ENCODE measurements around the gene ZSCAN21.
"Not testable (repeated sequence)": the region's sequence is repeated elsewhere in the genome, so short reads cannot be mapped to it uniquely, and the experiment has no call there.

Gene ZSCAN21

GRCh38 chr7:100049441-100050291 lies at the start of gene ZSCAN21:
TSS of gene ZSCAN21 (plus strand) at chr7:100049774. CDS start at chr7:100057007, 7,233 bp downstream.
- Mint-ChIP-seq H3K27me3 (no peaks in the 10 kb centered on the region), H3K4me1 (ENCODE audit: low read depth) (peaks cover 17% of the 10 kb centered on the region), H3K9me3 (no peaks in the 10 kb centered on the region), H3K4me3 (peak within 1 kb of the TSS; percentile 86), H3K27ac (peak within 1 kb of the TSS; percentile 97), H3K36me3 (ENCODE audit: low read depth) (peaks cover 14% of the 10 kb centered on the region)
- intact Hi-C loops (cut with micrococcal nuclease), result loop anchor here (1.0 to 10.0 kb wide), 2 partner anchors 34 to 135 kb away; partner anchors contain the start of genes TRIM4 and ZKSCAN1

GRCh38 chr7:100000239-100000638 lies 49.3 kb upstream of the ZSCAN21 start:
- Mint-ChIP-seq H3K27me3 (no peaks in the 10 kb centered on the region), H3K27ac (no peak overlapping the region), H3K36me3 (ENCODE audit: low read depth) (no peaks in the 10 kb centered on the region), H3K9me3 (no peaks in the 10 kb centered on the region), H3K4me3 (no peak overlapping the region), H3K4me1 (ENCODE audit: low read depth) (peaks cover 17% of the 10 kb centered on the region)
- intact Hi-C loops (cut with micrococcal nuclease), result no loop called here

GRCh38 chr7:100003711-100004661 lies 45.6 kb upstream of the ZSCAN21 start:
- intact Hi-C loops (cut with micrococcal nuclease), result no loop called here
- Mint-ChIP-seq H3K36me3 (ENCODE audit: low read depth) (no peaks in the 10 kb centered on the region), H3K4me1 (ENCODE audit: low read depth) (no peaks in the 10 kb centered on the region), H3K27ac (no peak overlapping the region), H3K9me3 (no peaks in the 10 kb centered on the region), H3K4me3 (no peak overlapping the region), H3K27me3 (no peaks in the 10 kb centered on the region)

GRCh38 chr7:100007887-100008286 lies 41.7 kb upstream of the ZSCAN21 start:
- intact Hi-C loops (cut with micrococcal nuclease), result no loop called here
- peaks cover under 1% of the 10 kb centered on the region for H3K4me1 Mint-ChIP-seq (ENCODE audit: low read depth)
- no peak overlapping the region for H3K4me3 Mint-ChIP-seq
- no peaks in the 10 kb centered on the region for H3K27me3 Mint-ChIP-seq
- H3K36me3 Mint-ChIP-seq (ENCODE audit: low read depth), result no peaks in the 10 kb centered on the region
- H3K27ac Mint-ChIP-seq, result no peak overlapping the region
- no peaks in the 10 kb centered on the region for H3K9me3 Mint-ChIP-seq

GRCh38 chr7:100008525-100008924 lies 41.0 kb upstream of the ZSCAN21 start:
- Mint-ChIP-seq H3K9me3 (no peaks in the 10 kb centered on the region), H3K36me3 (ENCODE audit: low read depth) (no peaks in the 10 kb centered on the region)

GRCh38 chr7:100009952-100010351 lies 39.6 kb upstream of the ZSCAN21 start:
- H3K27ac Mint-ChIP-seq; H3K36me3 Mint-ChIP-seq (ENCODE audit: low read depth); H3K27me3 Mint-ChIP-seq; H3K9me3 Mint-ChIP-seq; H3K4me3 Mint-ChIP-seq; H3K4me1 Mint-ChIP-seq (ENCODE audit: low read depth): not testable (repeated sequence)
- intact Hi-C loops (cut with micrococcal nuclease), result loop anchor here (10.0 kb wide), 1 partner anchor 75 kb away; the partner anchor contains the start of genes COPS6 and ZNF3

More at GRCh38 chr7:100008525-100008924, 41.0 kb upstream of the ZSCAN21 start:
- Mint-ChIP-seq H3K4me3 (no peak overlapping the region), H3K27ac (no peak overlapping the region), H3K4me1 (ENCODE audit: low read depth) (peaks cover 6% of the 10 kb centered on the region), H3K27me3 (no peaks in the 10 kb centered on the region)
- intact Hi-C loops (cut with micrococcal nuclease), result no loop called here

- peaks cover 4% of the 10 kb centered on the region for H3K36me3 Mint-ChIP-seq (ENCODE audit: low read depth)
- H3K9me3 Mint-ChIP-seq, result no peaks in the 10 kb centered on the region
- peaks cover 13% of the 10 kb centered on the region for H3K4me1 Mint-ChIP-seq (ENCODE audit: low read depth)
- intact Hi-C loops (cut with micrococcal nuclease), result loop anchor here (10.0 kb wide), 1 partner anchor 74 kb away; the partner anchor contains the start of genes COPS6 and ZNF3
- H3K27ac Mint-ChIP-seq, result no peak overlapping the region
- H3K27me3 Mint-ChIP-seq, result no peaks in the 10 kb centered on the region
- H3K4me3 Mint-ChIP-seq, result no peak overlapping the region
These were observed 38.7 kb upstream of the ZSCAN21 start for GRCh38 chr7:100010901-100011300.

- Mint-ChIP-seq H3K4me1 (ENCODE audit: low read depth) (peaks cover 19% of the 10 kb centered on the region), H3K36me3 (ENCODE audit: low read depth) (peaks cover 6% of the 10 kb centered on the region), H3K27me3 (no peaks in the 10 kb centered on the region), H3K9me3 (no peaks in the 10 kb centered on the region), H3K27ac (no peak overlapping the region), H3K4me3 (no peak overlapping the region)
- intact Hi-C loops (cut with micrococcal nuclease), result loop anchor here (10.0 kb wide), 1 partner anchor 73 kb away; the partner anchor contains the start of genes COPS6 and ZNF3
These were observed 38.1 kb upstream of the ZSCAN21 start for GRCh38 chr7:100011516-100011915.

GRCh38 chr7:100012385-100013327 lies 36.9 kb upstream of the ZSCAN21 start:
- H3K27me3 Mint-ChIP-seq; H3K4me3 Mint-ChIP-seq; H3K36me3 Mint-ChIP-seq (ENCODE audit: low read depth); H3K9me3 Mint-ChIP-seq; H3K27ac Mint-ChIP-seq: not testable (repeated sequence)
- intact Hi-C loops (cut with micrococcal nuclease), result loop anchor here (10.0 kb wide), 1 partner anchor 72 kb away; the partner anchor contains the start of genes COPS6 and ZNF3
- H3K4me1 Mint-ChIP-seq (ENCODE audit: low read depth), result peaks cover 22% of the 10 kb centered on the region

GRCh38 chr7:100013328-100013676 lies 36.3 kb upstream of the ZSCAN21 start:
- H3K27me3 Mint-ChIP-seq, result no peaks in the 10 kb centered on the region
- intact Hi-C loops (cut with micrococcal nuclease), result loop anchor here (10.0 kb wide), 1 partner anchor 71 kb away; the partner anchor contains the start of genes COPS6 and ZNF3
- H3K27ac Mint-ChIP-seq, result no peak overlapping the region
- H3K4me1 Mint-ChIP-seq (ENCODE audit: low read depth), result peaks cover 26% of the 10 kb centered on the region
- H3K4me3 Mint-ChIP-seq, result no peak overlapping the region
- no peaks in the 10 kb centered on the region for H3K9me3 Mint-ChIP-seq
- H3K36me3 Mint-ChIP-seq (ENCODE audit: low read depth), result peaks cover 12% of the 10 kb centered on the region

GRCh38 chr7:100015232-100016214 lies 34.1 kb upstream of the ZSCAN21 start, which contains the start of gene ZKSCAN1:
TSS of gene ZKSCAN1 (plus strand) at chr7:100015596. CDS start at chr7:100023507, 7,911 bp downstream.
- H3K27ac Mint-ChIP-seq, result peak within 1 kb of the TSS; percentile 91
- peak within 1 kb of the TSS; percentile 81 for H3K4me3 Mint-ChIP-seq
- H3K27me3 Mint-ChIP-seq, result no peaks in the 10 kb centered on the region
- peaks cover 33% of the 10 kb centered on the region for H3K36me3 Mint-ChIP-seq (ENCODE audit: low read depth)
- no peaks in the 10 kb centered on the region for H3K9me3 Mint-ChIP-seq
- peaks cover 47% of the 10 kb centered on the region for H3K4me1 Mint-ChIP-seq (ENCODE audit: low read depth)
- intact Hi-C loops (cut with micrococcal nuclease), result loop anchor here (1.0 to 10.0 kb wide), 2 partner anchors 34 to 69 kb away; partner anchors contain the start of genes COPS6, ZNF3 and ZSCAN21
